ENCODE results near the gene SLC12A2.

Gene SLC12A2

GRCh38 chr5:128158342-128158741, 74.8 kb downstream of the SLC12A2 start:
- Mint-ChIP-seq H3K36me3 (peaks cover 61% of the 10 kb centered on the region), H3K27ac (no peak overlapping the region), H3K4me1 (no peaks in the 10 kb centered on the region), H3K9me3 (no peaks in the 10 kb centered on the region), H3K4me3 (no peak overlapping the region), H3K27me3 (no peaks in the 10 kb centered on the region)
- DNase-seq (ENCODE audit: low spot score in 2 of 2) (no peak), ATAC-seq (ENCODE audit: low read depth) (no peak)

- H3K4me1 Mint-ChIP-seq: no peaks in the 10 kb centered on the region
- no peak for DNase-seq (ENCODE audit: low spot score in 2 of 2)
- H3K36me3 Mint-ChIP-seq: peaks cover 48% of the 10 kb centered on the region
- no peaks in the 10 kb centered on the region for H3K9me3 Mint-ChIP-seq
- no peak overlapping the region for H3K4me3 Mint-ChIP-seq
- ATAC-seq (ENCODE audit: low read depth): no peak
- H3K27ac Mint-ChIP-seq: no peak overlapping the region
- no peaks in the 10 kb centered on the region for H3K27me3 Mint-ChIP-seq
These were observed 80.4 kb downstream of the SLC12A2 start for GRCh38 chr5:128163991-128164390.

- no peak for ATAC-seq (ENCODE audit: low read depth)
- no peak overlapping the region for H3K4me3 Mint-ChIP-seq
- DNase-seq (ENCODE audit: low spot score in 2 of 2): no peak
- H3K36me3 Mint-ChIP-seq: peaks cover 23% of the 10 kb centered on the region
- no peak overlapping the region for H3K27ac Mint-ChIP-seq
- no peaks in the 10 kb centered on the region for H3K4me1 Mint-ChIP-seq
- H3K27me3 Mint-ChIP-seq: no peaks in the 10 kb centered on the region
- H3K9me3 Mint-ChIP-seq: no peaks in the 10 kb centered on the region
These were observed 85.9 kb downstream of the SLC12A2 start for GRCh38 chr5:128169401-128170017.

- Mint-ChIP-seq H3K4me1 (no peaks in the 10 kb centered on the region), H3K27ac (no peak overlapping the region)
- no peak for ATAC-seq (ENCODE audit: low read depth)
These were observed 88.5 kb downstream of the SLC12A2 start for GRCh38 chr5:128172102-128172501.

GRCh38 chr5:128174951-128175350, 91.4 kb downstream of the SLC12A2 start:
- no peak for ATAC-seq (ENCODE audit: low read depth)
- Mint-ChIP-seq H3K4me1 (no peaks in the 10 kb centered on the region), H3K36me3 (peaks cover 14% of the 10 kb centered on the region), H3K27me3 (no peaks in the 10 kb centered on the region), H3K9me3 (no peaks in the 10 kb centered on the region), H3K4me3 (no peak overlapping the region), H3K27ac (peak overlapping the region; percentile 28)
- no peak for DNase-seq (ENCODE audit: low spot score in 2 of 2)

More at GRCh38 chr5:128172102-128172501, 88.5 kb downstream of the SLC12A2 start:
- Mint-ChIP-seq H3K27me3 (no peaks in the 10 kb centered on the region), H3K4me3 (no peak overlapping the region), H3K36me3 (peaks cover 15% of the 10 kb centered on the region), H3K9me3 (no peaks in the 10 kb centered on the region)
- DNase-seq (ENCODE audit: low spot score in 2 of 2): no peak

- no peaks in the 10 kb centered on the region for H3K27me3 Mint-ChIP-seq
- no peak overlapping the region for H3K4me3 Mint-ChIP-seq
- H3K36me3 Mint-ChIP-seq: peaks cover 4% of the 10 kb centered on the region
- no peaks in the 10 kb centered on the region for H3K9me3 Mint-ChIP-seq
- H3K4me1 Mint-ChIP-seq: no peaks in the 10 kb centered on the region
- ATAC-seq (ENCODE audit: low read depth): no peak
- H3K27ac Mint-ChIP-seq: no peak overlapping the region
- no peak for DNase-seq (ENCODE audit: low spot score in 2 of 2)
These were observed 108.8 kb downstream of the SLC12A2 start for GRCh38 chr5:128192368-128192767.

- H3K4me3 Mint-ChIP-seq: no peak overlapping the region
- H3K27me3 Mint-ChIP-seq: no peaks in the 10 kb centered on the region
- no peak overlapping the region for H3K27ac Mint-ChIP-seq
- H3K36me3 Mint-ChIP-seq: peaks cover 2% of the 10 kb centered on the region
- DNase-seq (ENCODE audit: low spot score in 2 of 2): no peak
- peaks cover 4% of the 10 kb centered on the region for H3K4me1 Mint-ChIP-seq
- no peaks in the 10 kb centered on the region for H3K9me3 Mint-ChIP-seq
- no peak for ATAC-seq (ENCODE audit: low read depth)
These were observed 110.3 kb downstream of the SLC12A2 start for GRCh38 chr5:128193665-128194390.

- peaks cover 5% of the 10 kb centered on the region for H3K36me3 Mint-ChIP-seq
- H3K27ac Mint-ChIP-seq: no peak overlapping the region
- no peaks in the 10 kb centered on the region for H3K27me3 Mint-ChIP-seq
- H3K4me1 Mint-ChIP-seq: peaks cover 4% of the 10 kb centered on the region
- ATAC-seq (ENCODE audit: low read depth): no peak
- H3K4me3 Mint-ChIP-seq: no peak overlapping the region
- no peaks in the 10 kb centered on the region for H3K9me3 Mint-ChIP-seq
- no peak for DNase-seq (ENCODE audit: low spot score in 2 of 2)
These were observed 111.8 kb downstream of the SLC12A2 start for GRCh38 chr5:128195316-128195715.

GRCh38 chr5:128196080-128196479, 112.5 kb downstream of the SLC12A2 start:
- Mint-ChIP-seq H3K4me3 (no peak overlapping the region), H3K27ac (no peak overlapping the region), H3K36me3 (peaks cover 5% of the 10 kb centered on the region), H3K9me3 (no peaks in the 10 kb centered on the region), H3K27me3 (peaks cover 1% of the 10 kb centered on the region), H3K4me1 (peaks cover 4% of the 10 kb centered on the region)
- DNase-seq (ENCODE audit: low spot score in 2 of 2) (no peak), ATAC-seq (ENCODE audit: low read depth) (no peak)

- peaks cover 5% of the 10 kb centered on the region for H3K36me3 Mint-ChIP-seq
- no peak overlapping the region for H3K27ac Mint-ChIP-seq
- H3K9me3 Mint-ChIP-seq: no peaks in the 10 kb centered on the region
- H3K4me3 Mint-ChIP-seq: no peak overlapping the region
- peaks cover 4% of the 10 kb centered on the region for H3K4me1 Mint-ChIP-seq
- ATAC-seq (ENCODE audit: low read depth) (no peak), DNase-seq (ENCODE audit: low spot score in 2 of 2) (no peak)
- peaks cover 1% of the 10 kb centered on the region for H3K27me3 Mint-ChIP-seq
These were observed 113.2 kb downstream of the SLC12A2 start for GRCh38 chr5:128196791-128197190.

- H3K4me1 Mint-ChIP-seq: peaks cover 4% of the 10 kb centered on the region
- no peaks in the 10 kb centered on the region for H3K9me3 Mint-ChIP-seq
- ATAC-seq (ENCODE audit: low read depth): no peak
- H3K4me3 Mint-ChIP-seq: no peak overlapping the region
- peaks cover 3% of the 10 kb centered on the region for H3K27me3 Mint-ChIP-seq
- no peak overlapping the region for H3K27ac Mint-ChIP-seq
- DNase-seq (ENCODE audit: low spot score in 2 of 2): no peak
- peaks cover 5% of the 10 kb centered on the region for H3K36me3 Mint-ChIP-seq
These were observed 114.4 kb downstream of the SLC12A2 start for GRCh38 chr5:128197896-128198522.

GRCh38 chr5:128199104-128199503, 115.5 kb downstream of the SLC12A2 start:
- peaks cover 4% of the 10 kb centered on the region for H3K4me1 Mint-ChIP-seq
- H3K27ac Mint-ChIP-seq: no peak overlapping the region
- DNase-seq (ENCODE audit: low spot score in 2 of 2): no peak
- no peak for ATAC-seq (ENCODE audit: low read depth)
- no peak overlapping the region for H3K4me3 Mint-ChIP-seq
- peaks cover 3% of the 10 kb centered on the region for H3K27me3 Mint-ChIP-seq
- H3K36me3 Mint-ChIP-seq: peaks cover 3% of the 10 kb centered on the region
- no peaks in the 10 kb centered on the region for H3K9me3 Mint-ChIP-seq

- Mint-ChIP-seq H3K27ac (no peak overlapping the region), H3K9me3 (no peaks in the 10 kb centered on the region), H3K27me3 (peaks cover 3% of the 10 kb centered on the region), H3K4me1 (peaks cover 4% of the 10 kb centered on the region), H3K4me3 (no peak overlapping the region), H3K36me3 (peaks cover 3% of the 10 kb centered on the region)
- DNase-seq (ENCODE audit: low spot score in 2 of 2): no peak
- ATAC-seq (ENCODE audit: low read depth): no peak
These were observed 116.0 kb downstream of the SLC12A2 start for GRCh38 chr5:128199611-128200010.

GRCh38 chr5:128201065-128201926, 117.7 kb downstream of the SLC12A2 start:
- H3K27ac Mint-ChIP-seq: no peak overlapping the region
- H3K27me3 Mint-ChIP-seq: peaks cover 5% of the 10 kb centered on the region
- H3K4me3 Mint-ChIP-seq: peak overlapping the region; percentile 27
- H3K4me1 Mint-ChIP-seq: peaks cover 4% of the 10 kb centered on the region
- peaks cover 3% of the 10 kb centered on the region for H3K36me3 Mint-ChIP-seq
- DNase-seq (ENCODE audit: low spot score in 2 of 2): peak; percentile 75 to 76
- ATAC-seq (ENCODE audit: low read depth): peak; percentile 95
- no peaks in the 10 kb centered on the region for H3K9me3 Mint-ChIP-seq
